KG1 (cell line): Measurements from ENCODE around the gene TMEM218.

Source experiments
- DNase-seq: peaks from one replicate; lab custom pipeline; 2025; lab: John Stamatoyannopoulos, UW

Gene TMEM218

GRCh38 chr11:125055107-125055715, 56.2 kb downstream of the TMEM218 start:
- DNase-seq = no peak

- DNase-seq = no peak
Observed at GRCh38 chr11:125053167-125053566, 58.3 kb downstream of the TMEM218 start.

- no peak for DNase-seq
Observed at GRCh38 chr11:125052047-125052446, 59.4 kb downstream of the TMEM218 start.

- DNase-seq = no peak
Observed at GRCh38 chr11:125049164-125049792, 62.1 kb downstream of the TMEM218 start.
